ENCODE measurements around the gene PLSCR3.

GRCh38 chr17:7429722-7430121, 35.4 kb upstream of the PLSCR3 start:
- TF ChIP-seq CTCF (IDR thresholded peaks at IDR 0.05; ENCODE audit: low read depth, low read length) (no peak), EZH2phosphoT487 (IDR thresholded peaks at IDR 0.05; ENCODE audit: low read depth) (no peak)
